Peyer's patch (tissue), 4 donors: Measurements from ENCODE around the gene CDK5RAP1. TPM values are rescaled to one million over a fixed set of nuclear protein-coding genes. Genes with fewer than 3 reads are reported as not detected.

ENCODE experiments used
- DNase-seq, 3 donors: peaks; one replicate each; pipeline ENCODE4 v3.0.0-alpha.2; 2017 to 2019
- H3K27ac ChIP-seq, 4 donors: fragments of 200-600 bp; sonication (generic); one replicate each; pipeline ENCODE4 v1.5.1; 2016 to 2019
- H3K27me3 ChIP-seq, 2 donors: fragments of 200-600 bp; sonication (generic); one replicate each; pipeline ENCODE4 v1.5.1; 2019
- H3K36me3 ChIP-seq, 3 donors: fragments of 200-600 bp; sonication (generic); one replicate each; pipeline ENCODE4 v1.5.1; 2016 to 2019
- H3K4me1 ChIP-seq, 4 donors: fragments of 200-600 bp; sonication (generic); one replicate each; pipeline ENCODE4 v1.5.1; 2016 to 2019
- H3K4me3 ChIP-seq, 4 donors: fragments of 200-600 bp; sonication (generic); 1 replicate in 3 of 4; 2 replicates in 1 of 4; pipeline ENCODE4 v1.5.1; 2016 to 2019; ENCODE audit warnings: mild to moderate bottlenecking in 1 of 4
- H3K9me3 ChIP-seq, 4 donors: fragments of 200-600 bp; sonication (generic); one replicate each; pipeline ENCODE4 v1.5.1; 2016 to 2019; ENCODE audit warnings: mild to moderate bottlenecking in 1 of 4
- POLR2A ChIP-seq, 2 donors: fragments of 450-650 bp; IDR thresholded peaks; one replicate each; pipeline ENCODE4 v1.5.1; 2017; ENCODE audit warnings: antibody characterized with exemption in 2 of 2, mild to moderate bottlenecking in 2 of 2, moderate library complexity in 2 of 2
- total RNA-seq, 4 donors: library from RNA; depleted of rRNA; stranded (reverse); fragments of >200 nt; gene quantifications; one replicate each; pipeline ENCODE4 v1.1.0, GENCODE V29; 2016
- TF ChIP-seq, protein P1 (sequence below), 6 experiments: fragments of 450-650 bp in 4 of 6; fragments of 200-600 bp in 2 of 6; sonication (generic) in 1 of 6; IDR thresholded peaks; one replicate each; pipeline ENCODE4 v1.5.1; 2017 to 2019; ENCODE audit warnings: antibody characterized with exemption in 6 of 6, mild to moderate bottlenecking in 3 of 6, moderate library complexity in 1 of 6

The CDK5RAP1 gene
- total RNA-seq, 4 donors from 2014 or later = 23.5 to 47.0 (median 30.9) TPM

DNA sequence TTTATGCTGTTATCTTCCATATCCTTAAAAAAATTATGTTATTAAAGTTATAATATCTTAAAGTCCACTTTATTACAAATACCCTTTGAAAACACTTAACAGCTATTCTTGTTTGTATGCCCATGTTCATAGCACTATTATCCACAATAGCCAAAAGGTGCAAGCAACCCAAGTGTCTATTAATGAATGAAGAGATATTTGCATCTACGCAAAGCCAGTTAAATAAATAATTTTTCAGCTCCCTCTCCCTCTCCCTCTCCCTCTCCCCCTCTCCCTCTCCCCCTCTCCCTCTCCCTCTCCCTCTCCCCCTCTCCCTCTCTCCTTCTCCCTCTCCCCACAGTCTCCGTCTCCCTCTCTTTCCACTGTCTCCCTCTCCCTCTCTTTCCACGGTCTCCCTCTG is 13.1 kb downstream of the CDK5RAP1 start:
- DNase-seq = no peak
- H3K36me3 ChIP-seq = peaks cover 0 to 81% (median 0%) of the 10 kb centered on the region in 3 donors
- no peaks in the 10 kb centered on the region for H3K4me1 ChIP-seq
- no peaks in the 10 kb centered on the region for H3K9me3 ChIP-seq
- no peak overlapping the region for H3K4me3 ChIP-seq
- H3K27ac ChIP-seq = no peak overlapping the region
- TF ChIP-seq, protein P1, sequence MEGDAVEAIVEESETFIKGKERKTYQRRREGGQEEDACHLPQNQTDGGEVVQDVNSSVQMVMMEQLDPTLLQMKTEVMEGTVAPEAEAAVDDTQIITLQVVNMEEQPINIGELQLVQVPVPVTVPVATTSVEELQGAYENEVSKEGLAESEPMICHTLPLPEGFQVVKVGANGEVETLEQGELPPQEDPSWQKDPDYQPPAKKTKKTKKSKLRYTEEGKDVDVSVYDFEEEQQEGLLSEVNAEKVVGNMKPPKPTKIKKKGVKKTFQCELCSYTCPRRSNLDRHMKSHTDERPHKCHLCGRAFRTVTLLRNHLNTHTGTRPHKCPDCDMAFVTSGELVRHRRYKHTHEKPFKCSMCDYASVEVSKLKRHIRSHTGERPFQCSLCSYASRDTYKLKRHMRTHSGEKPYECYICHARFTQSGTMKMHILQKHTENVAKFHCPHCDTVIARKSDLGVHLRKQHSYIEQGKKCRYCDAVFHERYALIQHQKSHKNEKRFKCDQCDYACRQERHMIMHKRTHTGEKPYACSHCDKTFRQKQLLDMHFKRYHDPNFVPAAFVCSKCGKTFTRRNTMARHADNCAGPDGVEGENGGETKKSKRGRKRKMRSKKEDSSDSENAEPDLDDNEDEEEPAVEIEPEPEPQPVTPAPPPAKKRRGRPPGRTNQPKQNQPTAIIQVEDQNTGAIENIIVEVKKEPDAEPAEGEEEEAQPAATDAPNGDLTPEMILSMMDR (IDR thresholded peaks at IDR 0.05) = no peak
- TF ChIP-seq POLR2A (IDR thresholded peaks at IDR 0.05) = no peak
- no peaks in the 10 kb centered on the region for H3K27me3 ChIP-seq

DNA sequence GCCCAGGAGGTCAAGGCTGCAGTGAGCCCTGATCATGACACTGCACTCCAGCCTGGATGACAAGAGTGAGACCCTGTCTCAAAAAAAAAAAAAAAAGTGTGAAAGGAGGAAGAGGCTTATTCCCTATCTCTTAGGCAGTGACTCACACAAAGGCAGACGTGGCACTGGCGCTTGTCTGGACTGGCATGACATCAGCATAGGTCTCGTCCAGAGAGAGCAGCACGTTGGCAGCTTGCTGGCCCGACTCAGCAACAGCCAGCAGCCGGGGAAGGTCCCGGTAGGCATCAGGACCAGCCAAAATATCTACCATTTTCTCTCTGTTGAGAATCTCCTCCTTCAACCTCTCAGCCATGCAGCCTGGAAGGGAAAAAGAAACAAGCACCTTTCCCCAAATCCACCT is 14.1 kb downstream of the CDK5RAP1 start:
- TF ChIP-seq, protein P1 (IDR thresholded peaks at IDR 0.05) = no peak
- no peak for TF ChIP-seq POLR2A (IDR thresholded peaks at IDR 0.05)
- DNase-seq = no peak
- Histone ChIP-seq H3K4me3 (no peak overlapping the region), H3K36me3 (peaks cover 0 to 81% (median 0%) of the 10 kb centered on the region in 3 donors), H3K9me3 (no peaks in the 10 kb centered on the region), H3K4me1 (no peaks in the 10 kb centered on the region), H3K27ac (no peak overlapping the region), H3K27me3 (no peaks in the 10 kb centered on the region)

DNA sequence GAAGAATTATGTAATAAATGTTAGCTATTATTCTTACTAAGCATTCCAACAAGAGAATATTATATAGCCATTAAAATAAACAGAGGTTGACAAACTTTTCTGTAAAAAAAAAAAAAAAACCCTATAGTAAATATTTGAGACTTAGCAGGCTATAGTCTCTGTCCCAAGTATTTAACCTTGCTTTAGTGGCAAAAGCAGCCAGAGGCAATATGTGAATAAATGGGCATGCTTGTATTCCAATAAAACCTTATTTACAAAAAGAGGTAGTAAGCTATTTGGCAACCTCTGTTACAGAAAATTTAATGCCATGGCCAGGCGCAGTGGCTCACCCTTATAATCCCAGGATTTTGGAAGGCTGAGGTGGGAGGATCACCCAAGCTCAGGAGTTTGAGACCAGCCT is 14.6 kb downstream of the CDK5RAP1 start:
- no peaks in the 10 kb centered on the region for H3K4me1 ChIP-seq
- no peak overlapping the region for H3K27ac ChIP-seq
- no peaks in the 10 kb centered on the region for H3K9me3 ChIP-seq
- DNase-seq = no peak
- no peak overlapping the region for H3K4me3 ChIP-seq
- no peaks in the 10 kb centered on the region for H3K27me3 ChIP-seq
- TF ChIP-seq, protein P1 (IDR thresholded peaks at IDR 0.05) = no peak
- no peak for TF ChIP-seq POLR2A (IDR thresholded peaks at IDR 0.05)
- H3K36me3 ChIP-seq = peaks cover 0 to 81% (median 0%) of the 10 kb centered on the region in 3 donors

DNA sequence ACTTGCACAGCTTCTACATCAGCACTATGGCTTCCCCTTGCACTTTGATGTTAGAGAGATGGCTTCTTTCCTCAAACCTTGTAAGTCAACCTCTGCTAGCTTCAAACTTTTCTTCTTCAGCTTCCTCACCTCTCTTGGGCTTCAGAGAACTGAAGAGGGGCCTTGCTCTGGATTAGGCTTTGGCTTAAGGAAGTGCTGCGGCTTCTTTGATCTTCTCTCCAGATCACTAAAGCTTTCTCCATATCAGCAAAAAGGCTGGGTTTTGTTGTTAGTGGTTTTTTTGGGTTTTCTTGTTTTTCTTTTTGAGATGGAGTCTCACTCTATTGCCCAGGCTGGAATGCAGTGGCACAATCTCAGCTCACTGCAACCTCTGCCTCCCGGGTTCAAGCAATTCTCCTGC is 24.0 kb downstream of the CDK5RAP1 start:
- no peak for DNase-seq
- Histone ChIP-seq H3K27me3 (no peaks in the 10 kb centered on the region), H3K9me3 (no peaks in the 10 kb centered on the region), H3K4me1 (no peaks in the 10 kb centered on the region), H3K36me3 (peaks cover 0 to 65% (median 0%) of the 10 kb centered on the region in 3 donors), H3K27ac (no peak overlapping the region), H3K4me3 (no peak overlapping the region)
- TF ChIP-seq, protein P1 (IDR thresholded peaks at IDR 0.05) = no peak
- no peak for TF ChIP-seq POLR2A (IDR thresholded peaks at IDR 0.05)

DNA sequence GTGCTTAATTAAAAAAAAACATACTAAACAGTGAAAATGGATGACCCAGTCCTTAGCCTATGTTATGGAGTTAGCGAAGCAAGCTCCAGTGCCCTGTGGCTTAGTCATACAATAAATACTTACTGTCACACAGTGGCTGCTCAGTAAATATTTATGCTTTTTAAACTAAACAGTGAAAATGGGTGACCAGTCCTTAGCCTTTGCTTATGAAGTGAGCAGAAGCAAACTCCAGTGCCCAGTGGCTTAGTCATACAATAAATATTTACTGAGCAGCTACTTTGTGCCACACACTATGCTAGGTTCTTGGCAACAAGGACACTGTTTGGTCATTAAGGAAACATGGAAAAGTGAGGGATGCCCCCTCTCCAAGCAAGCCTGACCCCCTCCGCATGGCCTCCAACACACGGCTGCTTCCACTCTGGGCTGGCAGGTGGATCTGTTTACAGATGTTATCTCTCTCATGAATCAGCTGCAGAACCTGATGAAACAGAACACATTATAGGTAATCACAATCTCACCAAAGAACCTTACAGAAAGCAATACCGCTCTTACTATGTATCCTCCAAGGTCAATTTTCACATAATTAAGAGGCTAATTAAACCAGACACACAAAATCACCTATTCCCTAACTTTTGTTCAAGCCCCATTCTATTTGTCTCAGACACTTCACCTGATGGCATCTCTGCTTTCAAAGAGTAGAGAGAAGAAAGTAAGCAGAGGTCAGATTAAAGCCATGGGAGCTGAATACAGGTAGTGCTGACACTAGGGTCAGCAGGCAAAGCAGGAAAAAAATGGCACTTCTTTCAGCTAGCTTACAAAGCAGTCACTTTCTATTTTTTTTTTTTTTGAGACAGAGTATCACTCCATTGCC is 27.3 kb downstream of the CDK5RAP1 start:
- Histone ChIP-seq H3K27ac (peak overlapping the region in 1 of 4 donors; percentile 23), H3K27me3 (no peaks in the 10 kb centered on the region), H3K4me3 (no peak overlapping the region), H3K4me1 (peaks cover 0 to 11% (median 0%) of the 10 kb centered on the region in 4 donors), H3K36me3 (peaks cover 0 to 64% (median 0%) of the 10 kb centered on the region in 3 donors), H3K9me3 (no peaks in the 10 kb centered on the region)
- TF ChIP-seq, protein P1 (IDR thresholded peaks at IDR 0.05) = no peak
- TF ChIP-seq POLR2A (IDR thresholded peaks at IDR 0.05) = no peak
- no peak for DNase-seq
